HCT116 (cell line): ENCODE data around the gene COX20. TPM values are rescaled to one million over a fixed set of nuclear protein-coding genes. Genes with fewer than 3 reads are reported as not detected.

Source experiments
- ATAC-seq: fragments of 200-7000 bp; cut with Tn5 transposase; 2 replicates; pipeline ENCODE4 v1.9.1; 2020; ENCODE audit warnings: mild to moderate bottlenecking, moderate library complexity
- BruUV-seq: library from RNA; stranded (reverse); fragments of 400-500 nt; replicated peaks from 2 replicates; lab custom pipeline; 2021; lab: Mats Ljungman, UMichigan
- CTCF ChIA-PET: fragments of 300-600 bp; sonication (Branson Sonifier 250); formaldehyde crosslinking; loops from one replicate; lab custom pipeline; 2021; ENCODE audit warnings: antibody characterized with exemption; lab: Charles Lee
- POLR2A ChIA-PET: fragments of 300-600, 350-600 bp; sonication (Branson Sonifier 250); formaldehyde crosslinking; loops from one replicate; lab custom pipeline; 2021; ENCODE audit warnings: antibody characterized with exemption; lab: Charles Lee
- RAD21 ChIA-PET, 2 experiments: fragments of 300-600 bp; sonication (Branson Sonifier 250); formaldehyde crosslinking; loops; one replicate each; lab custom pipeline; 2023; ENCODE audit warnings: low total read pairs in 2 of 2; ENCODE audit not compliant: uncharacterized antibody in 2 of 2, unreplicated experiment in 2 of 2, low non-redundant PET in 1 of 2; lab: Charles Lee
- DNase-seq: peaks from one replicate; pipeline ENCODE4 v3.0.0-alpha.2; 2010; ENCODE audit warnings: low read depth, low spot score
- H2AFZ ChIP-seq: fragments of 200-600 bp; shearing (Covaris generic), sonication (generic); 2 replicates; pipeline ENCODE4 v1.6.1; 2017; ENCODE audit warnings: low read depth, mixed run types, mixed read lengths, antibody characterized with exemption, low read length; ENCODE audit not compliant: poor library complexity, severe bottlenecking
- H3K27ac ChIP-seq: 2 replicates; pipeline ENCODE4 v1.5.1; 2012; ENCODE audit warnings: low read depth, low read length
- H3K27me3 ChIP-seq: fragments of 200-600 bp; sonication (generic); 2 replicates; pipeline ENCODE4 v1.6.1; 2016; ENCODE audit warnings: mixed run types, low read length, mixed read lengths; ENCODE audit not compliant: insufficient read depth
- H3K36me3 ChIP-seq, 2 experiments: fragments of 200-500 bp in 1 of 2; fragments of 200-600 bp in 1 of 2; sonication (Bioruptor generic) in 1 of 2; sonication (generic) in 1 of 2; 2 replicates each; pipeline versions ENCODE4 v1.5.1 to v1.6.1; 2014 to 2016; ENCODE audit warnings: low read length in 2 of 2, inconsistent platforms in 1 of 2, mixed read lengths in 1 of 2, mixed run types in 1 of 2; ENCODE audit not compliant: insufficient read depth in 2 of 2, control insufficient read depth in 1 of 2
- H3K4me1 ChIP-seq, 2 experiments: fragments of 200-600 bp in 1 of 2; sonication (generic) in 1 of 2; 2 replicates each; pipeline versions ENCODE4 v1.5.1 to v1.6.1; 2012 to 2017; ENCODE audit warnings: low read length in 2 of 2, inconsistent platforms in 1 of 2, mild to moderate bottlenecking in 1 of 2, mixed read lengths in 1 of 2, mixed run types in 1 of 2, moderate library complexity in 1 of 2; ENCODE audit not compliant: insufficient read depth in 2 of 2, control insufficient read depth in 1 of 2
- H3K4me2 ChIP-seq: fragments of 200-600 bp; sonication (generic); 2 replicates; pipeline ENCODE4 v1.6.1; 2017; ENCODE audit warnings: mixed run types, low read length, mixed read lengths
- H3K4me3 ChIP-seq, 2 experiments: fragments of 200-600 bp in 1 of 2; sonication (generic) in 1 of 2; replicated peaks in 1 of 2; 2 replicates each; pipeline ENCODE4 v1.5.1; 2011 to 2016; ENCODE audit warnings: low read length in 2 of 2, control low read depth in 1 of 2, low read depth in 1 of 2, mild to moderate bottlenecking in 1 of 2, mixed read lengths in 1 of 2, mixed run types in 1 of 2
- H3K79me2 ChIP-seq: fragments of 200-600 bp; sonication (generic); 2 replicates; pipeline ENCODE4 v1.6.1; 2017; ENCODE audit warnings: mild to moderate bottlenecking, mixed run types, low read length, moderate library complexity, mixed read lengths; ENCODE audit not compliant: insufficient read depth
- H3K9ac ChIP-seq: fragments of 200-600 bp; sonication (generic); 2 replicates; pipeline ENCODE4 v1.6.1; 2016; ENCODE audit warnings: low read length, mixed read lengths
- H3K9me2 ChIP-seq: fragments of 200-600 bp; sonication (generic), shearing (Covaris generic); 2 replicates; pipeline ENCODE4 v1.6.1; 2017; ENCODE audit warnings: mixed run types, mild to moderate bottlenecking, moderate library complexity; ENCODE audit not compliant: insufficient read depth
- H3K9me3 ChIP-seq, 2 experiments: fragments of 200-500 bp in 1 of 2; fragments of 200-600 bp in 1 of 2; sonication (Bioruptor generic) in 1 of 2; sonication (generic) in 1 of 2; 2 replicates each; pipeline ENCODE4 v1.6.1; 2014 to 2017; ENCODE audit warnings: low read length in 2 of 2, mixed read lengths in 2 of 2, inconsistent platforms in 1 of 2, low read depth in 1 of 2, mild to moderate bottlenecking in 1 of 2, mixed run types in 1 of 2, moderate library complexity in 1 of 2; ENCODE audit not compliant: control insufficient read depth in 1 of 2, insufficient read depth in 1 of 2
- H4K20me1 ChIP-seq: fragments of 200-600 bp; sonication (generic), shearing (Covaris generic); 2 replicates; pipeline ENCODE4 v1.6.1; 2017; ENCODE audit warnings: mixed run types, mild to moderate bottlenecking, moderate library complexity; ENCODE audit not compliant: insufficient read depth
- CEBPB ChIP-seq: IDR thresholded peaks from 2 replicates; pipeline ENCODE4 v1.6.1; 2012; ENCODE audit warnings: low read depth
- EZH2phosphoT487 ChIP-seq: fragments of 200-600 bp; IDR thresholded peaks from 2 replicates; pipeline ENCODE4 v1.6.1; 2018; ENCODE audit warnings: antibody characterized with exemption, borderline replicate concordance
- FOSL1 ChIP-seq: IDR thresholded peaks from 2 replicates; pipeline ENCODE4 v1.6.1; 2012; ENCODE audit warnings: low read depth
- JUND ChIP-seq: IDR thresholded peaks from 2 replicates; pipeline ENCODE4 v1.6.1; 2012
- POLR2A ChIP-seq: IDR thresholded peaks from 2 replicates; pipeline ENCODE4 v1.7.0; 2011; ENCODE audit warnings: borderline replicate concordance; ENCODE audit not compliant: insufficient read depth, insufficient read length; ENCODE audit errors: extremely low read depth
- POLR2AphosphoS5 ChIP-seq: IDR thresholded peaks from 2 replicates; pipeline ENCODE4 v1.6.1; 2011; ENCODE audit warnings: mild to moderate bottlenecking, low read depth, low read length, moderate library complexity
- SIN3A ChIP-seq: IDR thresholded peaks from 2 replicates; pipeline ENCODE4 v1.6.1; 2012; ENCODE audit warnings: low read depth
- SP1 ChIP-seq: IDR thresholded peaks from 2 replicates; pipeline ENCODE4 v1.6.1; 2012; ENCODE audit warnings: low read depth
- SRF ChIP-seq: IDR thresholded peaks from 2 replicates; pipeline ENCODE4 v1.6.1; 2012; ENCODE audit warnings: low read depth
- TCF7L2 ChIP-seq: IDR thresholded peaks from 2 replicates; pipeline ENCODE4 v1.7.0; 2011; ENCODE audit warnings: borderline replicate concordance, inconsistent platforms; ENCODE audit not compliant: insufficient read depth, insufficient read length; ENCODE audit errors: extremely low read depth
- YY1 ChIP-seq: IDR thresholded peaks from 2 replicates; pipeline ENCODE4 v1.6.1; 2011; ENCODE audit warnings: low read length, low read depth, moderate library complexity, mild to moderate bottlenecking; ENCODE audit not compliant: insufficient replicate concordance; ENCODE audit errors: extremely low read depth
- ZNF274 ChIP-seq: fragments of 200-500 bp; sonication (Bioruptor generic); IDR thresholded peaks from 2 replicates; pipeline ENCODE4 v1.6.1; 2014; ENCODE audit warnings: mild to moderate bottlenecking, low read depth, low read length, inconsistent platforms
- intact Hi-C: fragments of 100-400 bp; cut with micrococcal nuclease; formaldehyde crosslinking; loops from 2 replicates; pipeline ENCODE4 v1.10.0; 2022
- total RNA-seq: library from RNA; stranded (reverse); gene quantifications from one replicate; pipeline ENCODE4 v1.2.1, GENCODE V29; 2021; ENCODE audit not compliant: unreplicated experiment
- TF ChIP-seq, protein P1 (sequence below), 3 experiments: fragments of 200-600 bp in 1 of 3; sonication (generic) in 1 of 3; IDR thresholded peaks in 2 of 3; conservative IDR thresholded peaks in 1 of 3; 2 replicates each; pipeline ENCODE4 v1.5.1; 2012 to 2017; ENCODE audit warnings: low read depth in 2 of 3, low read length in 2 of 3, antibody characterized with exemption in 1 of 3, borderline replicate concordance in 1 of 3, control low read depth in 1 of 3, mild to moderate bottlenecking in 1 of 3, mixed read lengths in 1 of 3, mixed run types in 1 of 3, moderate library complexity in 1 of 3; ENCODE audit not compliant: insufficient read depth in 1 of 3
- TF ChIP-seq, protein P2 (sequence below): IDR thresholded peaks from 2 replicates; pipeline ENCODE4 v1.6.1; 2011; ENCODE audit warnings: mild to moderate bottlenecking, low read length, moderate library complexity; ENCODE audit not compliant: insufficient replicate concordance; ENCODE audit errors: extremely low read depth
- TF ChIP-seq, protein P3 (sequence below): IDR thresholded peaks from 2 replicates; pipeline ENCODE4 v1.6.1; 2012; ENCODE audit warnings: low read depth

COX20 gene
- total RNA-seq, 1 experiment from 2014 or later, result 48.1 TPM

DNA sequence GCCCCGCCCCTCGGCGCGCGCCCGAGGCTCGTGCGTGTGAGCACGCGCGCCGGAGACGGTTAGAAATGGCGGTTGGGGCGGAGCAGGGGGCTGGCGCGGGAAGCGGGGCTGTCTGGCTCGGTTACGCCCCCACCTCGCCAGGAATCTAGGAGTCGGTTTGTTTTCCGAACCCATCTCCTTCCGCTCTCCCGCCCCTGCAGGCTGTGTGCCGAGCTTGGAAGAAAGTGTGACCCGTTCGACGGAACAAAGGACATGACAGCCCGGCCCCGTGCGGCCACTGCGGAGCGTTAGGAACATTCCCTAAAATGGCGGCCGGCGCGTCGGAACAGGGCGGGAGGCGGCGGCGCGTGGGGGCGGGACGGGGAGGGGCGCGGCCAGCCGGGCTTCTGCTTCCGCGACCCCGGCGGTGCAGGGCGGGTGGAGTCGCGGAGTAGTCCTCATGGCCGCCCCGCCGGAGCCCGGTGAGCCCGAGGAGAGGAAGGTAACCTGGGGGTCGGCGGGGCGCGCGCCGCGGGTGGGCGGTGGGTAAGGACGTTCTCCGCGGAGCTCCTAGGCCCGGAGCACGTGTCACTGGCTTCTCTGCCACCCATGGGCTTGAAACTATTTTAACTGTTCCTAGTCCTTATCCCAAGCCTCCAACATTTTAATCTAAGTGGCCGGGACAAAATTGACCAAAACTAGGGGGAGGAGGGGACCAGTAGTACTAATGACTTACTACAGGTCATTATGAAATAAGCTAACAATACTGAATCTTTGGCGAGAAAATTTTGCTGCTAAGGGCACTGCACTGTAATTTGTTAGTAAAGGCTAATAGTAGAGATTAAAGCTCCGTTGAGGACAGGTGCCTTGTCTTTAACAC, at the start of gene COX20 (continued):
- TF ChIP-seq POLR2AphosphoS5, result peak; percentile 90
- no peak; the same call in 1 of the 2 replicates for TF ChIP-seq SP1
- peak; percentile 2 for TF ChIP-seq TCF7L2
- TF ChIP-seq, protein P1, sequence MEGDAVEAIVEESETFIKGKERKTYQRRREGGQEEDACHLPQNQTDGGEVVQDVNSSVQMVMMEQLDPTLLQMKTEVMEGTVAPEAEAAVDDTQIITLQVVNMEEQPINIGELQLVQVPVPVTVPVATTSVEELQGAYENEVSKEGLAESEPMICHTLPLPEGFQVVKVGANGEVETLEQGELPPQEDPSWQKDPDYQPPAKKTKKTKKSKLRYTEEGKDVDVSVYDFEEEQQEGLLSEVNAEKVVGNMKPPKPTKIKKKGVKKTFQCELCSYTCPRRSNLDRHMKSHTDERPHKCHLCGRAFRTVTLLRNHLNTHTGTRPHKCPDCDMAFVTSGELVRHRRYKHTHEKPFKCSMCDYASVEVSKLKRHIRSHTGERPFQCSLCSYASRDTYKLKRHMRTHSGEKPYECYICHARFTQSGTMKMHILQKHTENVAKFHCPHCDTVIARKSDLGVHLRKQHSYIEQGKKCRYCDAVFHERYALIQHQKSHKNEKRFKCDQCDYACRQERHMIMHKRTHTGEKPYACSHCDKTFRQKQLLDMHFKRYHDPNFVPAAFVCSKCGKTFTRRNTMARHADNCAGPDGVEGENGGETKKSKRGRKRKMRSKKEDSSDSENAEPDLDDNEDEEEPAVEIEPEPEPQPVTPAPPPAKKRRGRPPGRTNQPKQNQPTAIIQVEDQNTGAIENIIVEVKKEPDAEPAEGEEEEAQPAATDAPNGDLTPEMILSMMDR (IDR thresholded peaks at IDR 0.05 in 2 of 3, conservative IDR thresholded peaks at IDR 0.05 in 1 of 3; ENCODE audit: borderline replicate concordance in 1 of 3, insufficient read depth in 1 of 3, low read depth in 2 of 3, low read length in 2 of 3), result no peak
- TF ChIP-seq CEBPB, result no peak

DNA sequence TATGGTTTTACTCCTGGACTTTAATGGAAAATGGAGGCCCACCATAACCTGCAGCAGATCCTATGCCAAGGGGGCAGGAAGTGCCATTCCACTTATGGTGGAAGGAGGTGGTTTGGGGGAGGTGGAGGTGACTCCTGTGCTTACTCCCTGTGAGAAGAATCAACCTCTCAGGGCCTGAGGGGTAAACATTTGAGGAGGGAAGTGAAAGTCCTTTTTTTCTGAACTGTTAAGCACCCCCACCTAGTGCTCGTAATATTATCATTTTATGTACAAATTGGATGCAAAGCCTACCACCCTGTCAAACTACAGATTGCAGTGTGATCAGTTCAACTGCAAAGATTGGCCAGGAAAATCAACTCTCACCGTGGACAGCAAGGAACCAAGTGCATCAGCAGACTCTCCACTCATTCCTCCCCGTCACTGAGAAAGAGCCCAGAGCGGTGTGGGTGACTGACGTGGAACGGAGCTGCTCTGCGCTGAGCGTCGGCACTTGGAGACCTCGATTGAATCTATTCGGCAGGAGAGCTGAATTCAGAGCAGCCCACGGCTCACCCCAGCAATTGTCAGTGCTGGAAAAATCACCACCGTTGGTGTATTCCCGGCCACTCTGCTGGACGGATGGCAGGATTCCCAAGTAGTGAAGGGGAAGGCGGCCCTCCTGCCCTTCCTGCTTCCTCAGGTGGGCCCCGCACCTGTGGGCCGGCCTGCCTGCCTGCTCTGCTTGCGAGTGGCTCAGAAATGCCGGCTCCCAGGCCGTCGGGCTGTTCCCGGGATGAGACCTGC, 46.8 kb upstream of the COX20 start:
- no TSS peak for BruUV-seq
- ATAC-seq, result no peak
- Histone ChIP-seq H3K27ac (no peak overlapping the region), H3K36me3 (no peaks in the 10 kb centered on the region), H3K9ac (no peak overlapping the region), H3K79me2 (no peaks in the 10 kb centered on the region), H2AFZ (no peak overlapping the region), H3K9me2 (no peaks in the 10 kb centered on the region), H3K27me3 (no peaks in the 10 kb centered on the region), H4K20me1 (no peaks in the 10 kb centered on the region), H3K4me3 (no peak overlapping the region), H3K9me3 (no peaks in the 10 kb centered on the region), H3K4me2 (no peak overlapping the region), H3K4me1 (no peaks in the 10 kb centered on the region)
- ChIA-PET RAD21 (no interaction called here), POLR2A (no interaction called here), CTCF (no interaction called here)
- no peak for DNase-seq
- intact Hi-C loops, result no loop called here
- no peak for TF ChIP-seq SIN3A
- no peak for TF ChIP-seq POLR2AphosphoS5
- TF ChIP-seq FOSL1, result no peak
- no peak for TF ChIP-seq EZH2phosphoT487
- no peak for TF ChIP-seq SRF
- no peak for TF ChIP-seq ZNF274
- no peak for TF ChIP-seq JUND
- TF ChIP-seq, protein P2, sequence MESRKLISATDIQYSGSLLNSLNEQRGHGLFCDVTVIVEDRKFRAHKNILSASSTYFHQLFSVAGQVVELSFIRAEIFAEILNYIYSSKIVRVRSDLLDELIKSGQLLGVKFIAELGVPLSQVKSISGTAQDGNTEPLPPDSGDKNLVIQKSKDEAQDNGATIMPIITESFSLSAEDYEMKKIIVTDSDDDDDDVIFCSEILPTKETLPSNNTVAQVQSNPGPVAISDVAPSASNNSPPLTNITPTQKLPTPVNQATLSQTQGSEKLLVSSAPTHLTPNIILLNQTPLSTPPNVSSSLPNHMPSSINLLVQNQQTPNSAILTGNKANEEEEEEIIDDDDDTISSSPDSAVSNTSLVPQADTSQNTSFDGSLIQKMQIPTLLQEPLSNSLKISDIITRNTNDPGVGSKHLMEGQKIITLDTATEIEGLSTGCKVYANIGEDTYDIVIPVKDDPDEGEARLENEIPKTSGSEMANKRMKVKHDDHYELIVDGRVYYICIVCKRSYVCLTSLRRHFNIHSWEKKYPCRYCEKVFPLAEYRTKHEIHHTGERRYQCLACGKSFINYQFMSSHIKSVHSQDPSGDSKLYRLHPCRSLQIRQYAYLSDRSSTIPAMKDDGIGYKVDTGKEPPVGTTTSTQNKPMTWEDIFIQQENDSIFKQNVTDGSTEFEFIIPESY, result no peak
- TF ChIP-seq, protein P3, sequence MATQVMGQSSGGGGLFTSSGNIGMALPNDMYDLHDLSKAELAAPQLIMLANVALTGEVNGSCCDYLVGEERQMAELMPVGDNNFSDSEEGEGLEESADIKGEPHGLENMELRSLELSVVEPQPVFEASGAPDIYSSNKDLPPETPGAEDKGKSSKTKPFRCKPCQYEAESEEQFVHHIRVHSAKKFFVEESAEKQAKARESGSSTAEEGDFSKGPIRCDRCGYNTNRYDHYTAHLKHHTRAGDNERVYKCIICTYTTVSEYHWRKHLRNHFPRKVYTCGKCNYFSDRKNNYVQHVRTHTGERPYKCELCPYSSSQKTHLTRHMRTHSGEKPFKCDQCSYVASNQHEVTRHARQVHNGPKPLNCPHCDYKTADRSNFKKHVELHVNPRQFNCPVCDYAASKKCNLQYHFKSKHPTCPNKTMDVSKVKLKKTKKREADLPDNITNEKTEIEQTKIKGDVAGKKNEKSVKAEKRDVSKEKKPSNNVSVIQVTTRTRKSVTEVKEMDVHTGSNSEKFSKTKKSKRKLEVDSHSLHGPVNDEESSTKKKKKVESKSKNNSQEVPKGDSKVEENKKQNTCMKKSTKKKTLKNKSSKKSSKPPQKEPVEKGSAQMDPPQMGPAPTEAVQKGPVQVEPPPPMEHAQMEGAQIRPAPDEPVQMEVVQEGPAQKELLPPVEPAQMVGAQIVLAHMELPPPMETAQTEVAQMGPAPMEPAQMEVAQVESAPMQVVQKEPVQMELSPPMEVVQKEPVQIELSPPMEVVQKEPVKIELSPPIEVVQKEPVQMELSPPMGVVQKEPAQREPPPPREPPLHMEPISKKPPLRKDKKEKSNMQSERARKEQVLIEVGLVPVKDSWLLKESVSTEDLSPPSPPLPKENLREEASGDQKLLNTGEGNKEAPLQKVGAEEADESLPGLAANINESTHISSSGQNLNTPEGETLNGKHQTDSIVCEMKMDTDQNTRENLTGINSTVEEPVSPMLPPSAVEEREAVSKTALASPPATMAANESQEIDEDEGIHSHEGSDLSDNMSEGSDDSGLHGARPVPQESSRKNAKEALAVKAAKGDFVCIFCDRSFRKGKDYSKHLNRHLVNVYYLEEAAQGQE, result no peak
- no peak for TF ChIP-seq POLR2A
- no peak for TF ChIP-seq CEBPB
- no peak for TF ChIP-seq YY1
